NCI-H2196 (cell line): ENCODE data around the gene KRT6C.
"Not testable (repeated sequence)": the region's sequence is repeated elsewhere in the genome, so short reads cannot be mapped to it uniquely, and the experiment has no call there.

Experiments
- DNase-seq: peaks from one replicate; lab custom pipeline; 2025; ENCODE audit not compliant: unreplicated experiment; lab: John Stamatoyannopoulos, UW

The KRT6C gene

GRCh38 chr12:52458861-52459260, 14.7 kb downstream of the KRT6C start:
- no peak for DNase-seq

GRCh38 chr12:52455821-52456220, 17.8 kb downstream of the KRT6C start:
- DNase-seq = no peak

GRCh38 chr12:52454411-52455201, 19.0 kb downstream of the KRT6C start:
- peak; percentile 35 for DNase-seq

- no peak for DNase-seq
These were observed 21.5 kb downstream of the KRT6C start, which contains the start of gene KRT6B for GRCh38 chr12:52452101-52452500. Gene KRT6B, minus strand, starts transcription at chr12:52452146. Its CDS starts 68 bp downstream, at chr12:52452078.

- no peak for DNase-seq
These were observed 25.4 kb downstream of the KRT6C start for GRCh38 chr12:52448228-52448627.

- DNase-seq = not testable (repeated sequence)
These were observed 26.4 kb downstream of the KRT6C start for GRCh38 chr12:52447196-52447595.

- no peak for DNase-seq
These were observed 27.1 kb downstream of the KRT6C start for GRCh38 chr12:52446367-52447045.

GRCh38 chr12:52445876-52446275, 27.7 kb downstream of the KRT6C start:
- no peak for DNase-seq

GRCh38 chr12:52444647-52445595, 28.7 kb downstream of the KRT6C start:
- DNase-seq = no peak

- DNase-seq = no peak
These were observed 29.6 kb downstream of the KRT6C start for GRCh38 chr12:52443966-52444365.

GRCh38 chr12:52442600-52443061, 31.0 kb downstream of the KRT6C start:
- peak; percentile 60 for DNase-seq

GRCh38 chr12:52441320-52441911, 32.2 kb downstream of the KRT6C start:
- DNase-seq = no peak

- DNase-seq = no peak
These were observed 32.7 kb downstream of the KRT6C start for GRCh38 chr12:52440821-52441319.

GRCh38 chr12:52439845-52440244, 33.8 kb downstream of the KRT6C start:
- no peak for DNase-seq

- DNase-seq = no peak
These were observed 34.2 kb downstream of the KRT6C start for GRCh38 chr12:52439420-52439819.

- DNase-seq = no peak
These were observed 35.0 kb downstream of the KRT6C start for GRCh38 chr12:52438305-52439301.

- no peak for DNase-seq
These were observed 36.1 kb downstream of the KRT6C start for GRCh38 chr12:52437508-52437907.

GRCh38 chr12:52436828-52437474, 36.7 kb downstream of the KRT6C start:
- DNase-seq = no peak
